Measurements from ENCODE around the gene LCN1.

Gene LCN1

DNA sequence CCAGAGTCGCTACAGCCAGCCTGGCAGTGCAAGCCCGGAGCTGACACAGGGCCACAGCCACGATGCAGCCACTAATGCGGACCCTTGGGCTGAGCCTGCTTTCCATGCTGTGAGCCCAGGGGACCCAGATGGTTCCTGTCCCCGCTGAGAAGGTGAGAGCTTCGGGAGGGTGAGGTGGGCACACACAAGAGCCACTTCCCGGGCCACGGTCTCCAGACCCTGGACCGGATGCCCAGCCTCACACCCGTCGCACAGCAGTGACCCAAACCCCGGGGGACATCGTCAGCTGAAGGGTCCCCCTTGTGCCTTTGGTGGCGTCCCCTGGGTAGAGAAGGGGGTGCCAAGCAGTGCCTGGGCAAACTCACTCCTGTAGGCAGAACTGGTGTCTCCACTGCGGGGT, 53.7 kb downstream of the LCN1 start:
- Histone ChIP-seq H3K4me3 (ENCODE audit: low read depth in 1 of 2, low read length in 1 of 2) (no peak overlapping the region), H3K4me1 (ENCODE audit: control insufficient read depth in 1 of 2, insufficient read depth in 1 of 2, low read depth in 1 of 2, low read length in 1 of 2) (no peaks in the 10 kb centered on the region), H3K27me3 (no peaks in the 10 kb centered on the region), H3K9me3 (no peaks in the 10 kb centered on the region), H3K27ac (no peak overlapping the region), H3K36me3 (no peaks in the 10 kb centered on the region)
- TF ChIP-seq, protein P1, sequence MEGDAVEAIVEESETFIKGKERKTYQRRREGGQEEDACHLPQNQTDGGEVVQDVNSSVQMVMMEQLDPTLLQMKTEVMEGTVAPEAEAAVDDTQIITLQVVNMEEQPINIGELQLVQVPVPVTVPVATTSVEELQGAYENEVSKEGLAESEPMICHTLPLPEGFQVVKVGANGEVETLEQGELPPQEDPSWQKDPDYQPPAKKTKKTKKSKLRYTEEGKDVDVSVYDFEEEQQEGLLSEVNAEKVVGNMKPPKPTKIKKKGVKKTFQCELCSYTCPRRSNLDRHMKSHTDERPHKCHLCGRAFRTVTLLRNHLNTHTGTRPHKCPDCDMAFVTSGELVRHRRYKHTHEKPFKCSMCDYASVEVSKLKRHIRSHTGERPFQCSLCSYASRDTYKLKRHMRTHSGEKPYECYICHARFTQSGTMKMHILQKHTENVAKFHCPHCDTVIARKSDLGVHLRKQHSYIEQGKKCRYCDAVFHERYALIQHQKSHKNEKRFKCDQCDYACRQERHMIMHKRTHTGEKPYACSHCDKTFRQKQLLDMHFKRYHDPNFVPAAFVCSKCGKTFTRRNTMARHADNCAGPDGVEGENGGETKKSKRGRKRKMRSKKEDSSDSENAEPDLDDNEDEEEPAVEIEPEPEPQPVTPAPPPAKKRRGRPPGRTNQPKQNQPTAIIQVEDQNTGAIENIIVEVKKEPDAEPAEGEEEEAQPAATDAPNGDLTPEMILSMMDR (IDR thresholded peaks at IDR 0.05), result no peak

Data from neutrophil (primary cell).